ENCODE data around the gene EDC4. TPM values are rescaled to one million over a fixed set of nuclear protein-coding genes. Genes with fewer than 3 reads are reported as not detected.

The EDC4 gene
- total and polyA plus RNA-seq, 8 donors, result 22.0 to 141 (median 42.0) TPM

DNA sequence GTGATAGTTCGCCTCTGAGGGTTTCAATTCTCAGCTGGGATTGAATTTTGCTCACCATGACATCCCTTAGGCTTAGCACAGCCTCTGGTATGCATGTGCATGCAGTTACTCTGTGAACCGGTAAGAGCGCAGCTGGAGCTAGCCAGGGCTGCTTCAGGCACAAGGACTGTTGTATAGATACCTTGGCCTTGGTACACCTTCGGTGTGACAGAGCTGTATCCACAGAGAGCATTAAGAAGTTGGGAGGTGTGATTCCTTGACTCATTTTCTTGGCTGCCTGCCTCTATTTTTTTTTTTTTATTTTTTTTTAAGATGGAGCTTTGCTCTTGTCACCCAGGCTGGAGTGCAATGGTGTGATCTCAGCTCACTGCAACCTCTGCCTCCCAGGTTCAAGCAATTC is 28.4 kb upstream of the EDC4 start:
- peaks cover 41 to 69% (median 67%) of the 10 kb centered on the region in 4 donors for H3K4me1 ChIP-seq
- H3K36me3 ChIP-seq, result no peaks in the 10 kb centered on the region
- intact Hi-C loops (cut with DNase I; ENCODE audit: low total_unique reads), result no loop called here
- no peaks in the 10 kb centered on the region for H3K9me3 ChIP-seq
- WGBS, 5 donors, result 61 to 72% (median 64%) methylated on average over 4 of the region's 4 CpGs
- H3K27ac ChIP-seq, result peak overlapping the region in 4 of 5 donors; percentile 98 to 100 (median 99)
- TF ChIP-seq POLR2AphosphoS5 (IDR thresholded peaks at IDR 0.05) (no peak), CTCF (IDR thresholded peaks at IDR 0.05) (no peak), POLR2A (IDR thresholded peaks at IDR 0.05) (no peak), EP300 (IDR thresholded peaks at IDR 0.05) (no peak)
- no peak for DNase-seq
- H3K27me3 ChIP-seq, result no peaks in the 10 kb centered on the region
- peak overlapping the region in 2 of 4 donors; percentile 65 to 77 for H3K4me3 ChIP-seq

DNA sequence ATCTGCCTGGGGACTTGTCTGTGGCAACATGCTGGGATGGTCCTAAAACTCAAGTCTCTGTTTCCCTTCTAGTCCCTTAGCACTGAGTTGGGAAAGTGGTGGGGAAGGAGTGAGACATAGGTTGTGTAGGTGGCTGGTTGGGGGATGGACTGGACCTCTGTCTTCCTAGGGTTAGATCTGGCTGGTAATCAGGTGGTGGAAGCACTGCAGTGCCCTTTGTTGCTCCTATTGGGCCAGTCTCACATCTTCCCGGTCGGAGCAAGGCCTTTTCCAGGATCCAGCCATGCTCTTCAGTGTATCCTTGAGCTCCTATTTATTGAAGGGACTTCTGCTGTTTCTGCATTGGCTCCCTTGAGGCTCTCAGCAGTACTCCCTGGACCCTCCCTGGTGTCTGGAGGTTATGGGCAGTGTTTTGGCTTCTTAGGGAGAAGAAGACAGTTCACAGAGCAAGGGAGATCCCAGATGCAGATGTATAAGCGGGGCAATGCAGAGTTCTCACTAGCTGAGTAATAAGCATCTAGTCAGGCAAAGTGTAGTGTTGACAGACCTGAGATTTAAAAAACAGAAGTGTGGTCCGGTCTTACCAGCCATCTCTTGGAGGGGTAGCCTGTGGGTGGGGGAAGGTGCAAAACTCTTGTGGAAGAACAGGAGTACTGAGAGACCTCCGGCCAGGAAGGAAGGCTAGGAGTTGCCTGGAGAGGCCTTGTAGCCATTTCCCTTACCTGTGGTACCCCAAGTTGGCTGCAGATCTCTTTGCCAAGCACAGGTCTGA is 27.4 kb upstream of the EDC4 start:
- Histone ChIP-seq H3K27ac (peak overlapping the region; percentile 22 to 100 (median 97)), H3K9me3 (no peaks in the 10 kb centered on the region), H3K36me3 (peaks cover 0 to 3% (median 0%) of the 10 kb centered on the region in 4 donors), H3K4me3 (peak overlapping the region; percentile 86 to 100 (median 99)), H3K27me3 (no peaks in the 10 kb centered on the region), H3K4me1 (peaks cover 41 to 71% (median 68%) of the 10 kb centered on the region in 4 donors)
- TF ChIP-seq POLR2AphosphoS5 (IDR thresholded peaks at IDR 0.05) (no peak), EP300 (IDR thresholded peaks at IDR 0.05) (no peak), POLR2A (IDR thresholded peaks at IDR 0.05) (no peak), CTCF (IDR thresholded peaks at IDR 0.05) (no peak)
- WGBS, 5 donors, result 51 to 63% (median 61%) methylated on average over 5 of the region's 5 CpGs
- DNase-seq, result peak in 1 of 2 donors; percentile 24
- intact Hi-C loops (cut with DNase I; ENCODE audit: low total_unique reads), result no loop called here

DNA sequence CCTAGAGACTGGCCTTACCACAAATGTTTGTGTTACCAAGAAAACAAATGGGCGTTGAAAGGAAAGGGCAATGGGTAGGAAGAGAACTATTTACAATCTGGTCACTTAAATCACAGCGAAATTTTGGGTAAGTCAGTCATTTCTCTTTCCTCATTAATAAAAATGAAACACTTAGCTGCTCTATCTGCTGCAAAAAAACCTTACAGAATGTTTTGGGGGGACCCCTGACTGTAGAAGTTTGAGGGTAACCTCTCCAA is 26.9 kb upstream of the EDC4 start:
- H3K27ac ChIP-seq, result peak overlapping the region; percentile 90 to 100 (median 97)
- no peak for DNase-seq
- H3K9me3 ChIP-seq, result no peaks in the 10 kb centered on the region
- WGBS, 5 donors, result 0 to 8% (median 6%) methylated on average over 2 of the region's 2 CpGs
- H3K27me3 ChIP-seq, result no peaks in the 10 kb centered on the region
- peaks cover 41 to 73% (median 69%) of the 10 kb centered on the region in 4 donors for H3K4me1 ChIP-seq
- intact Hi-C loops (cut with DNase I; ENCODE audit: low total_unique reads), result no loop called here
- H3K36me3 ChIP-seq, result peaks cover 0 to 8% (median 0%) of the 10 kb centered on the region in 4 donors
- TF ChIP-seq EP300 (IDR thresholded peaks at IDR 0.05), result no peak
- TF ChIP-seq POLR2AphosphoS5 (IDR thresholded peaks at IDR 0.05), result no peak
- no peak for TF ChIP-seq POLR2A (IDR thresholded peaks at IDR 0.05)
- TF ChIP-seq CTCF (IDR thresholded peaks at IDR 0.05), result no peak
- peak overlapping the region; percentile 86 to 100 (median 99) for H3K4me3 ChIP-seq

DNA sequence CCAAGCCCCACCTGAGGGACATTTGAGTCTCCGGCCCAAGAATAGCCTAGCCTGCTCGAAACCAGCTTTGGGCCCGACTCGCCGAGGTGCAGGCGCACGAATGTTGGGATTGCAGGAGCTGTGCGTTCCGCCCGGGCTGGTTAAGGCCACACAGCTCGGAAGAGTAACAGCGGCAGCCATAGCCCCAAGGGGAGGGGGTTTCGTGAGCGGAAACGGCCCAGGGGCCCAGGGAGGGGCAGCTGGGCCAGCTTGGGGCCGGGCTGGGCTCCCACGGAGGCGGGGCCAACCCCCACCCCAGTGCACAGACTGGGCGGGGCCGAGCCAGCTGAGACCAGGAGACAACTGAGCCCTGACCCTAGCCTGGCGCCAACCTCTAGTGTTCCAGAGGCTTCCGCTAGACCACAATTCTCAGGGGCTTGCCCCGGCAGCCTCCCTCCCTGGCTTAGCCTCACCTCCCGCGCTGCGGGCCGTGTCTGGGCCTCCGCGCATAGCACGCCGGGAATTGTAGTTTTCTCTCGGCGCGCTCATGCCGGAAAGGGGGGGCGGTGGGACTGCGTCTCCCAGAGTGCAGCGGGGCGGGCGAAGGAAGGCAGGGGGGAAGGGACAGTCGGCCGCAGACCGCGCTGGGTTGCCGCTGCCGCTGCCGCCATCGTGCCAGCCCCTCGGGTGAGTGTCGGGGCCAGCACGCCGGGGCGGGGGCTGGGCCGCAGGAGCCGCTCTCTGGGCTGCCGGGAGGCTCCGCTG is 26.4 kb upstream of the EDC4 start, which contains the start of gene NUTF2:
Gene NUTF2 (plus strand): TSS at position 614 of the 744 bp plus-strand sequence. CDS start 18,198 bp downstream, outside the sequence.
- H3K27ac ChIP-seq, result peak within 1 kb of the TSS; percentile 90 to 100 (median 97)
- H3K9me3 ChIP-seq, result no peaks in the 10 kb centered on the region
- peaks cover 0 to 8% (median 0%) of the 10 kb centered on the region in 4 donors for H3K36me3 ChIP-seq
- peak; percentile 96 to 98 for DNase-seq
- H3K4me1 ChIP-seq, result peaks cover 41 to 70% (median 66%) of the 10 kb centered on the region in 4 donors
- 0 to 1% (median 0%) methylated on average over 27 to 57 of the region's 57 CpGs for WGBS, 5 donors
- H3K27me3 ChIP-seq, result no peaks in the 10 kb centered on the region
- TF ChIP-seq POLR2A (IDR thresholded peaks at IDR 0.05) (no peak), EP300 (IDR thresholded peaks at IDR 0.05) (no peak), POLR2AphosphoS5 (IDR thresholded peaks at IDR 0.05) (peak; percentile 62 to 90 (median 77)), CTCF (IDR thresholded peaks at IDR 0.05) (peak in 1 of 7 experiments; percentile 30)
- H3K4me3 ChIP-seq, result peak within 1 kb of the TSS; percentile 86 to 100 (median 99)
- intact Hi-C loops (cut with DNase I; ENCODE audit: low total_unique reads), result no loop called here

Measured in stomach (tissue), 9 donors.